Adrenal gland (tissue), 5 donors: ENCODE data around the gene ZNF638.
"Not testable (repeated sequence)": the region's sequence is repeated elsewhere in the genome, so short reads cannot be mapped to it uniquely, and the experiment has no call there.

ENCODE experiments used
- POLR2A ChIP-seq, 2 donors: fragments of 450-650 bp; IDR thresholded peaks; one replicate each; pipeline ENCODE4 v1.6.1; 2017; ENCODE audit warnings: antibody characterized with exemption in 2 of 2, mild to moderate bottlenecking in 2 of 2, moderate library complexity in 1 of 2
- TF ChIP-seq, protein P1 (sequence below), 6 experiments: fragments of 450-650 bp in 4 of 6; fragments of 200-600 bp in 2 of 6; sonication (generic) in 1 of 6; IDR thresholded peaks; 1 replicate in 5 of 6; 2 replicates in 1 of 6; pipeline versions ENCODE4 v1.5.1 to v1.8.0; 2016 to 2021; ENCODE audit warnings: antibody characterized with exemption in 6 of 6, mild to moderate bottlenecking in 2 of 6, moderate library complexity in 1 of 6
- donor health status: DM: no; HTN: no; CAD: no.

GRCh38 chr2:71317900-71318299, 13.7 kb upstream of the ZNF638 start:
- TF ChIP-seq, protein P1, sequence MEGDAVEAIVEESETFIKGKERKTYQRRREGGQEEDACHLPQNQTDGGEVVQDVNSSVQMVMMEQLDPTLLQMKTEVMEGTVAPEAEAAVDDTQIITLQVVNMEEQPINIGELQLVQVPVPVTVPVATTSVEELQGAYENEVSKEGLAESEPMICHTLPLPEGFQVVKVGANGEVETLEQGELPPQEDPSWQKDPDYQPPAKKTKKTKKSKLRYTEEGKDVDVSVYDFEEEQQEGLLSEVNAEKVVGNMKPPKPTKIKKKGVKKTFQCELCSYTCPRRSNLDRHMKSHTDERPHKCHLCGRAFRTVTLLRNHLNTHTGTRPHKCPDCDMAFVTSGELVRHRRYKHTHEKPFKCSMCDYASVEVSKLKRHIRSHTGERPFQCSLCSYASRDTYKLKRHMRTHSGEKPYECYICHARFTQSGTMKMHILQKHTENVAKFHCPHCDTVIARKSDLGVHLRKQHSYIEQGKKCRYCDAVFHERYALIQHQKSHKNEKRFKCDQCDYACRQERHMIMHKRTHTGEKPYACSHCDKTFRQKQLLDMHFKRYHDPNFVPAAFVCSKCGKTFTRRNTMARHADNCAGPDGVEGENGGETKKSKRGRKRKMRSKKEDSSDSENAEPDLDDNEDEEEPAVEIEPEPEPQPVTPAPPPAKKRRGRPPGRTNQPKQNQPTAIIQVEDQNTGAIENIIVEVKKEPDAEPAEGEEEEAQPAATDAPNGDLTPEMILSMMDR (IDR thresholded peaks at IDR 0.05): not testable (repeated sequence)
- not testable (repeated sequence) for TF ChIP-seq POLR2A (IDR thresholded peaks at IDR 0.05)
